ENCODE results near the gene TNNI2.

TNNI2 gene

GRCh38 chr11:1864831-1865665, 26.3 kb downstream of the TNNI2 start:
- Histone ChIP-seq H3K27me3 (replicated peaks; ENCODE audit: insufficient read depth, low read length) (peaks cover 5% of the 10 kb centered on the region; the same call in 1 of the 2 replicates), H3K4me3 (ENCODE audit: low read length) (no peak overlapping the region), H3K27ac (ENCODE audit: low read length) (no peak overlapping the region), H2AFZ (ENCODE audit: low read length) (no peak overlapping the region), H3K36me3 (replicated peaks; ENCODE audit: insufficient read depth, low read length) (no peaks in the 10 kb centered on the region), H3K4me1 (ENCODE audit: low read length) (no peaks in the 10 kb centered on the region), H3K9me2 (replicated peaks; ENCODE audit: insufficient read depth, low read length) (no peaks in the 10 kb centered on the region), H3K4me2 (ENCODE audit: low read depth, low read length) (no peak overlapping the region), H3K79me2 (ENCODE audit: low read length) (peaks cover 32% of the 10 kb centered on the region), H3F3A (ENCODE audit: insufficient read depth, low read length) (no peaks in the 10 kb centered on the region), H3K9me3 (replicated peaks; ENCODE audit: insufficient read depth, low read length) (no peaks in the 10 kb centered on the region), H3K9ac (ENCODE audit: low read length) (no peak overlapping the region), H4K20me1 (ENCODE audit: insufficient read depth, low read length) (no peaks in the 10 kb centered on the region; the same call in 1 of the 2 replicates)
- TF ChIP-seq EZH2 (optimal IDR thresholded peaks at IDR 0.05; ENCODE audit: low read depth, low read length) = no peak
- TF ChIP-seq EZH2phosphoT487 (IDR thresholded peaks at IDR 0.05; ENCODE audit: low read length) = no peak
- TF ChIP-seq CTCF (IDR thresholded peaks at IDR 0.05; ENCODE audit: low read length) = no peak
- no peak for DNase-seq

GRCh38 chr11:1866226-1866625, 27.4 kb downstream of the TNNI2 start:
- H3K79me2 ChIP-seq (ENCODE audit: low read length) = peaks cover 28% of the 10 kb centered on the region
- no peak for DNase-seq
- H3K9me3 ChIP-seq (replicated peaks; ENCODE audit: insufficient read depth, low read length) = no peaks in the 10 kb centered on the region
- H3F3A ChIP-seq (ENCODE audit: insufficient read depth, low read length) = no peaks in the 10 kb centered on the region
- no peak overlapping the region for H3K9ac ChIP-seq (ENCODE audit: low read length)
- no peak overlapping the region for H3K4me2 ChIP-seq (ENCODE audit: low read depth, low read length)
- TF ChIP-seq EZH2phosphoT487 (IDR thresholded peaks at IDR 0.05; ENCODE audit: low read length) (no peak), EZH2 (optimal IDR thresholded peaks at IDR 0.05; ENCODE audit: low read depth, low read length) (no peak), CTCF (IDR thresholded peaks at IDR 0.05; ENCODE audit: low read length) (no peak)
- H3K9me2 ChIP-seq (replicated peaks; ENCODE audit: insufficient read depth, low read length) = no peaks in the 10 kb centered on the region
- H3K36me3 ChIP-seq (replicated peaks; ENCODE audit: insufficient read depth, low read length) = no peaks in the 10 kb centered on the region
- no peaks in the 10 kb centered on the region for H4K20me1 ChIP-seq (ENCODE audit: insufficient read depth, low read length)
- 0 out of 2 replicates have a peak, but pooled peaks cover 5% of the 10 kb centered on the region for H3K27me3 ChIP-seq (replicated peaks; ENCODE audit: insufficient read depth, low read length)
- H3K4me3 ChIP-seq (ENCODE audit: low read length) = no peak overlapping the region
- no peaks in the 10 kb centered on the region for H3K4me1 ChIP-seq (ENCODE audit: low read length)
- H2AFZ ChIP-seq (ENCODE audit: low read length) = no peak overlapping the region
- H3K27ac ChIP-seq (ENCODE audit: low read length) = no peak overlapping the region

- Histone ChIP-seq H2AFZ (ENCODE audit: low read length) (no peak overlapping the region), H4K20me1 (ENCODE audit: insufficient read depth, low read length) (no peaks in the 10 kb centered on the region), H3K4me3 (ENCODE audit: low read length) (no peak overlapping the region), H3K36me3 (replicated peaks; ENCODE audit: insufficient read depth, low read length) (no peaks in the 10 kb centered on the region), H3K4me1 (ENCODE audit: low read length) (no peaks in the 10 kb centered on the region), H3K79me2 (ENCODE audit: low read length) (peaks cover 26% of the 10 kb centered on the region), H3K9ac (ENCODE audit: low read length) (no peak overlapping the region), H3K27ac (ENCODE audit: low read length) (no peak overlapping the region), H3F3A (ENCODE audit: insufficient read depth, low read length) (no peaks in the 10 kb centered on the region), H3K9me2 (replicated peaks; ENCODE audit: insufficient read depth, low read length) (no peaks in the 10 kb centered on the region), H3K9me3 (replicated peaks; ENCODE audit: insufficient read depth, low read length) (no peaks in the 10 kb centered on the region), H3K27me3 (replicated peaks; ENCODE audit: insufficient read depth, low read length) (0 out of 2 replicates have a peak, but pooled peaks cover 5% of the 10 kb centered on the region), H3K4me2 (ENCODE audit: low read depth, low read length) (no peak overlapping the region)
- no peak for DNase-seq
- TF ChIP-seq CTCF (IDR thresholded peaks at IDR 0.05; ENCODE audit: low read length) (no peak), EZH2 (optimal IDR thresholded peaks at IDR 0.05; ENCODE audit: low read depth, low read length) (no peak), EZH2phosphoT487 (IDR thresholded peaks at IDR 0.05; ENCODE audit: low read length) (no peak)
Observed at GRCh38 chr11:1866776-1867175, 28.0 kb downstream of the TNNI2 start.
